Measurements from ENCODE around the gene PSMD3. TPM values are rescaled to one million over a fixed set of nuclear protein-coding genes. Genes with fewer than 3 reads are reported as not detected.

PSMD3 gene
- total and polyA plus RNA-seq, 4 donors, result 30.7 to 80.7 (median 66.3) TPM

DNA sequence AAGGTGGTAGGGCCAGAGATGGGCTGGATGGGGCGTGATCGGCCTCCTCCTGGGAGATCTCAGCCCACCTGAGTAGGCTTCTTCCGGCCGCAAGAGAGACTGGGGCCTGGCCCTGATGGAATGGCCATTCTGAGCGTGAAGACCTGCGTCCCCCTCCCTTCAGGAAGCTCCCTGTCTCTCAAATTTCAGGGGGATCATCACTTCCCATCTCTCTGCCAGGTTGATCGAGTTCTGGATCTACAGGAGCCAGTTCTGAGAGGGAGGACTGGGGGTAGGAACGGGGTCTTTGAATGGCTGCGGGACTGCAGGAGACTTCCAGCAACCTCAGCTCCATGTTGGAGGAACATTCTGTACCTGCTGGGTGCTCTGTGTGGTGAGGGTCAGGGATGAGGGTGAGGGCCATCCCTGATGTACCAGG, 27.1 kb upstream of the PSMD3 start:
- no peaks in the 10 kb centered on the region for H3K36me3 ChIP-seq (ENCODE audit: control insufficient read depth in 4 of 4, insufficient read depth in 3 of 4, low read depth in 1 of 4, low read length in 3 of 4)
- DNase-seq (ENCODE audit: low spot score), result no peak
- TF ChIP-seq, protein P1, sequence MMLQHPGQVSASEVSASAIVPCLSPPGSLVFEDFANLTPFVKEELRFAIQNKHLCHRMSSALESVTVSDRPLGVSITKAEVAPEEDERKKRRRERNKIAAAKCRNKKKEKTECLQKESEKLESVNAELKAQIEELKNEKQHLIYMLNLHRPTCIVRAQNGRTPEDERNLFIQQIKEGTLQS (IDR thresholded peaks at IDR 0.05), result no peak
- no peak for TF ChIP-seq RAD21 (IDR thresholded peaks at IDR 0.05)
- TF ChIP-seq HNF4G (IDR thresholded peaks at IDR 0.05), result no peak
- no peak for TF ChIP-seq RXRA (IDR thresholded peaks at IDR 0.05)
- no peak for TF ChIP-seq JUND (IDR thresholded peaks at IDR 0.05)
- no peak for TF ChIP-seq EGR1 (IDR thresholded peaks at IDR 0.05; ENCODE audit: low read depth in 2 of 2)
- TF ChIP-seq, protein P2, sequence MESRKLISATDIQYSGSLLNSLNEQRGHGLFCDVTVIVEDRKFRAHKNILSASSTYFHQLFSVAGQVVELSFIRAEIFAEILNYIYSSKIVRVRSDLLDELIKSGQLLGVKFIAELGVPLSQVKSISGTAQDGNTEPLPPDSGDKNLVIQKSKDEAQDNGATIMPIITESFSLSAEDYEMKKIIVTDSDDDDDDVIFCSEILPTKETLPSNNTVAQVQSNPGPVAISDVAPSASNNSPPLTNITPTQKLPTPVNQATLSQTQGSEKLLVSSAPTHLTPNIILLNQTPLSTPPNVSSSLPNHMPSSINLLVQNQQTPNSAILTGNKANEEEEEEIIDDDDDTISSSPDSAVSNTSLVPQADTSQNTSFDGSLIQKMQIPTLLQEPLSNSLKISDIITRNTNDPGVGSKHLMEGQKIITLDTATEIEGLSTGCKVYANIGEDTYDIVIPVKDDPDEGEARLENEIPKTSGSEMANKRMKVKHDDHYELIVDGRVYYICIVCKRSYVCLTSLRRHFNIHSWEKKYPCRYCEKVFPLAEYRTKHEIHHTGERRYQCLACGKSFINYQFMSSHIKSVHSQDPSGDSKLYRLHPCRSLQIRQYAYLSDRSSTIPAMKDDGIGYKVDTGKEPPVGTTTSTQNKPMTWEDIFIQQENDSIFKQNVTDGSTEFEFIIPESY (IDR thresholded peaks at IDR 0.05), result no peak
- TF ChIP-seq, protein P3, sequence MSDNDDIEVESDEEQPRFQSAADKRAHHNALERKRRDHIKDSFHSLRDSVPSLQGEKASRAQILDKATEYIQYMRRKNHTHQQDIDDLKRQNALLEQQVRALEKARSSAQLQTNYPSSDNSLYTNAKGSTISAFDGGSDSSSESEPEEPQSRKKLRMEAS (IDR thresholded peaks at IDR 0.05), result no peak
- TF ChIP-seq FOXA2 (IDR thresholded peaks at IDR 0.05), result no peak
- TF ChIP-seq, protein P4, sequence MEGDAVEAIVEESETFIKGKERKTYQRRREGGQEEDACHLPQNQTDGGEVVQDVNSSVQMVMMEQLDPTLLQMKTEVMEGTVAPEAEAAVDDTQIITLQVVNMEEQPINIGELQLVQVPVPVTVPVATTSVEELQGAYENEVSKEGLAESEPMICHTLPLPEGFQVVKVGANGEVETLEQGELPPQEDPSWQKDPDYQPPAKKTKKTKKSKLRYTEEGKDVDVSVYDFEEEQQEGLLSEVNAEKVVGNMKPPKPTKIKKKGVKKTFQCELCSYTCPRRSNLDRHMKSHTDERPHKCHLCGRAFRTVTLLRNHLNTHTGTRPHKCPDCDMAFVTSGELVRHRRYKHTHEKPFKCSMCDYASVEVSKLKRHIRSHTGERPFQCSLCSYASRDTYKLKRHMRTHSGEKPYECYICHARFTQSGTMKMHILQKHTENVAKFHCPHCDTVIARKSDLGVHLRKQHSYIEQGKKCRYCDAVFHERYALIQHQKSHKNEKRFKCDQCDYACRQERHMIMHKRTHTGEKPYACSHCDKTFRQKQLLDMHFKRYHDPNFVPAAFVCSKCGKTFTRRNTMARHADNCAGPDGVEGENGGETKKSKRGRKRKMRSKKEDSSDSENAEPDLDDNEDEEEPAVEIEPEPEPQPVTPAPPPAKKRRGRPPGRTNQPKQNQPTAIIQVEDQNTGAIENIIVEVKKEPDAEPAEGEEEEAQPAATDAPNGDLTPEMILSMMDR (IDR thresholded peaks at IDR 0.05; ENCODE audit: low read depth, low read length, missing input control), result no peak
- TF ChIP-seq, protein P5, sequence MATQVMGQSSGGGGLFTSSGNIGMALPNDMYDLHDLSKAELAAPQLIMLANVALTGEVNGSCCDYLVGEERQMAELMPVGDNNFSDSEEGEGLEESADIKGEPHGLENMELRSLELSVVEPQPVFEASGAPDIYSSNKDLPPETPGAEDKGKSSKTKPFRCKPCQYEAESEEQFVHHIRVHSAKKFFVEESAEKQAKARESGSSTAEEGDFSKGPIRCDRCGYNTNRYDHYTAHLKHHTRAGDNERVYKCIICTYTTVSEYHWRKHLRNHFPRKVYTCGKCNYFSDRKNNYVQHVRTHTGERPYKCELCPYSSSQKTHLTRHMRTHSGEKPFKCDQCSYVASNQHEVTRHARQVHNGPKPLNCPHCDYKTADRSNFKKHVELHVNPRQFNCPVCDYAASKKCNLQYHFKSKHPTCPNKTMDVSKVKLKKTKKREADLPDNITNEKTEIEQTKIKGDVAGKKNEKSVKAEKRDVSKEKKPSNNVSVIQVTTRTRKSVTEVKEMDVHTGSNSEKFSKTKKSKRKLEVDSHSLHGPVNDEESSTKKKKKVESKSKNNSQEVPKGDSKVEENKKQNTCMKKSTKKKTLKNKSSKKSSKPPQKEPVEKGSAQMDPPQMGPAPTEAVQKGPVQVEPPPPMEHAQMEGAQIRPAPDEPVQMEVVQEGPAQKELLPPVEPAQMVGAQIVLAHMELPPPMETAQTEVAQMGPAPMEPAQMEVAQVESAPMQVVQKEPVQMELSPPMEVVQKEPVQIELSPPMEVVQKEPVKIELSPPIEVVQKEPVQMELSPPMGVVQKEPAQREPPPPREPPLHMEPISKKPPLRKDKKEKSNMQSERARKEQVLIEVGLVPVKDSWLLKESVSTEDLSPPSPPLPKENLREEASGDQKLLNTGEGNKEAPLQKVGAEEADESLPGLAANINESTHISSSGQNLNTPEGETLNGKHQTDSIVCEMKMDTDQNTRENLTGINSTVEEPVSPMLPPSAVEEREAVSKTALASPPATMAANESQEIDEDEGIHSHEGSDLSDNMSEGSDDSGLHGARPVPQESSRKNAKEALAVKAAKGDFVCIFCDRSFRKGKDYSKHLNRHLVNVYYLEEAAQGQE (IDR thresholded peaks at IDR 0.05), result no peak
- TF ChIP-seq FOXA1 (IDR thresholded peaks at IDR 0.05), result no peak
- TF ChIP-seq HNF4A (conservative IDR thresholded peaks at IDR 0.05), result no peak
- TF ChIP-seq GABPA (IDR thresholded peaks at IDR 0.05 in 1 of 2, conservative IDR thresholded peaks at IDR 0.05 in 1 of 2), result no peak
- TF ChIP-seq SP1 (IDR thresholded peaks at IDR 0.05), result no peak
- TF ChIP-seq NR2F2 (IDR thresholded peaks at IDR 0.05), result no peak
- no peak for TF ChIP-seq TAF1 (conservative IDR thresholded peaks at IDR 0.05)
- TF ChIP-seq YY1 (IDR thresholded peaks at IDR 0.05), result no peak
- peak overlapping the region in 1 of 2 donors; percentile 50 for H3K27ac ChIP-seq (ENCODE audit: low read depth in 1 of 2, low read length in 2 of 2)
- peak overlapping the region; percentile 20 to 45 (median 28) for H3K4me3 ChIP-seq (ENCODE audit: low read depth in 1 of 3, low read length in 3 of 3)
- 60% methylated on average over 9 of the region's 9 CpGs for WGBS
- H3K9me3 ChIP-seq (ENCODE audit: control insufficient read depth in 4 of 4, low read length in 3 of 4), result no peaks in the 10 kb centered on the region
- H3K27me3 ChIP-seq (ENCODE audit: control insufficient read depth in 4 of 4, insufficient read depth in 4 of 4, low read length in 3 of 4), result no peaks in the 10 kb centered on the region
- peaks cover 13 to 30% (median 18%) of the 10 kb centered on the region in 4 donors for H3K4me1 ChIP-seq (ENCODE audit: control insufficient read depth in 4 of 4, insufficient read depth in 4 of 4, low read length in 3 of 4)
- H3K9ac ChIP-seq (ENCODE audit: low read depth in 1 of 2, low read length in 2 of 2), result no peak overlapping the region
